Measurements from ENCODE around the gene SLC17A5.

DNA sequence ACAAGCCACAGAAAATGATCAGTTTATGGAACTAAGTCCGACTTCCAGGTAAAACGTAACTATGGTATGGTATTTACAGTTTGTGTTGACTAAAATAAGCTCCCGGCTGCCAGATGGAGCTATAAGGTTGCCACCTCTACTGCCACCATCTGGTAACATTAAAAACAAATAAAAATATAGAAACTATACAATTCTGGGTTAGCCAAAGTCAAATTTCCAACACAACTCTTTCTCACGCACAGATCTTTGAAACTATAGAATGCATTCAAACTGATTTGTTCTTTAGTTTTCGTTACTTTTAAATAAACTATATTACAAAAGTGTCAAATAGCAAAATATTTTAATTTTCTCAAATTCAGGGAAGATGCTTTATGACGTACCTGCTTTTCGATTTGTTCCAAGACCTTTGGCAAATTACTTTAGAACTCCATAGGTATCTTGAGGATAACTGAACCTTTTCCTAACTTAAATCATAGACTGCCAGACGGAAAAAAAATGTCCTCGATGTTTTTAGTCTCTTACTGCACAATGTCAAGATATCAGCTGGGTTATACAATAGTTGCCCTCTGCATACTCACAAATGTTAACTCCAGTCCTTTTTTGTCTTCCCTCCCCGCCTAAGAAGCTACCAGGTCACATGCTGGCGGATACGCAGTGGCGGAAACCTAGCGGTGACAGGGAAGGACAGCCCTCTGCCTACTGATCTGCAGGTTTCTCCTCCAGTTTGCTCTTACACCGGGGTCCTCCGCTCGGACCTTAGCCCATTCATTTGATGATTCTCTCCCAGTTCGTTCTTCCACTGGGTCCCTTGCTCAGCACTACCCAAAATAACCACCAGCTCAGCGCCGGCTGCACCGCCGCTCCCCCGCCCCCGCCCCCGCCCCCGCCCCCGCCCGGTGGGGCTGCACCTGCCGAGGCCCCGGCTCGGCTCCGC, 888 bp downstream of the SLC17A5 start:
- TF ChIP-seq CTCF (IDR thresholded peaks at IDR 0.05) (peak; percentile 76), EZH2 (IDR thresholded peaks at IDR 0.05; ENCODE audit: borderline replicate concordance, insufficient read depth, low read depth, low read length, poor library complexity, severe bottlenecking) (no peak)
